SH-SY5Y (cell line): Measurements from ENCODE around the gene CBL.

Source experiments
- GATA2 ChIP-seq: IDR thresholded peaks from 2 replicates; pipeline ENCODE4 v1.6.1; 2011; ENCODE audit warnings: mild to moderate bottlenecking, low read depth, low read length
- GATA3 ChIP-seq: IDR thresholded peaks from 2 replicates; pipeline ENCODE4 v1.6.1; 2011; ENCODE audit warnings: low read depth, mild to moderate bottlenecking, low read length, moderate library complexity

DNA sequence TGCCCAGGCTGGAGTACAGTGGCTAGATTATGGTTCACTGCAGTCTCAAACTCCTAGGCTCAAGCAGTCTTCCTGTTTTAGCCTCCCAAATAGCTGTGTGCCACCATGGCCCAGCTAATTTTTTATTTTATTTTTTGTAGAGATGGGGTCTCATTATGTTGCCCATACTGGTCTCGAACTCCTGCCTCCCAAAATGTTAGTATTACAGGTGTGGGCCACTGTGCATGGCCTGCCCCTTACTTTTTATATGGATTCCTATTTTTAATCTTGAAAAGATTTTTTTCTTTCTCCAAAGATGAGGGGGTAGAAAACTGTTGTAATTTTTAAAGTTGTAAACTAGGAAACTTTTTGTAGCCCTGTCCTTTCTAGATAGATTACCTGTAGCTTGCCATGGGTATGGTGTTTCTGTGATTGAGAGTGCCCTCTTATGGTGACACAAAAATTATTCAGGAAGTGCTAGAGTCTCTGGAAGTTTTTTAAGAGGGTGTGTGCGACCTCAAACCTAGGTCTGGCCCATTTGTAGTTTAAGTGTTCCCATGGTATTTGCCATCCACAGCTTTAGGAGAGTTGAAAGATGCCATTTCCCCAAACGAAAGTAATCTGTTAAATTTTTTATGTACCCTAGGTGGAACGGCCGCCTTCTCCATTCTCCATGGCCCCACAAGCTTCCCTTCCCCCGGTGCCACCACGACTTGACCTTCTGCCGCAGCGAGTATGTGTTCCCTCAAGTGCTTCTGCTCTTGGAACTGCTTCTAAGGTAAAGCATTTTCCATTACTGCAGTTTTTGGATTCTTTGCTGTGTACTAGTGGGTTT is 78.4 kb downstream of the CBL start:
- TF ChIP-seq GATA2 (no peak), GATA3 (no peak)
